Right atrium auricular region (tissue), 2 donors: Measurements from ENCODE around the gene LRP6. TPM values are rescaled to one million over a fixed set of nuclear protein-coding genes. Genes with fewer than 3 reads are reported as not detected.

Experiments used
- DNase-seq: peaks from one replicate; pipeline ENCODE4 v3.0.0-alpha.2; 2019; ENCODE audit warnings: low spot score
- H3K27ac ChIP-seq, 2 donors: fragments of 200-600 bp; sonication (generic); 1 replicate in 1 of 2; 2 replicates in 1 of 2; pipeline ENCODE4 v1.5.1; 2016 to 2019
- H3K27me3 ChIP-seq, 2 donors: fragments of 200-600 bp; sonication (generic); one replicate each; pipeline versions ENCODE4 v1.5.1 to v1.6.0; 2017 to 2019
- H3K36me3 ChIP-seq: fragments of 200-600 bp; sonication (generic); one replicate; pipeline ENCODE4 v1.5.1; 2016
- H3K4me1 ChIP-seq, 2 donors: fragments of 200-600 bp; sonication (generic); one replicate each; pipeline versions ENCODE4 v1.5.1 to v1.6.0; 2017 to 2019
- H3K4me3 ChIP-seq, 2 donors: fragments of 200-600 bp; sonication (generic); 1 replicate in 1 of 2; 2 replicates in 1 of 2; pipeline ENCODE4 v1.5.1; 2017 to 2019; ENCODE audit warnings: mild to moderate bottlenecking in 1 of 2, moderate library complexity in 1 of 2
- H3K9me3 ChIP-seq, 2 donors: fragments of 200-600 bp; sonication (generic); one replicate each; pipeline ENCODE4 v1.5.1; 2019
- total RNA-seq, 2 donors: library from RNA; depleted of rRNA; stranded (reverse); fragments of >200 nt; gene quantifications; one replicate each; pipeline ENCODE4 v1.1.0, GENCODE V29; 2016
- TF ChIP-seq, protein P1 (sequence below), 2 donors: fragments of 200-600 bp; sonication (generic); IDR thresholded peaks; one replicate each; pipeline ENCODE4 v1.5.1; 2019; ENCODE audit warnings: antibody characterized with exemption in 2 of 2

The LRP6 gene
- total RNA-seq, 2 donors from 2014 or later, result 16.5 to 21.3 TPM

DNA sequence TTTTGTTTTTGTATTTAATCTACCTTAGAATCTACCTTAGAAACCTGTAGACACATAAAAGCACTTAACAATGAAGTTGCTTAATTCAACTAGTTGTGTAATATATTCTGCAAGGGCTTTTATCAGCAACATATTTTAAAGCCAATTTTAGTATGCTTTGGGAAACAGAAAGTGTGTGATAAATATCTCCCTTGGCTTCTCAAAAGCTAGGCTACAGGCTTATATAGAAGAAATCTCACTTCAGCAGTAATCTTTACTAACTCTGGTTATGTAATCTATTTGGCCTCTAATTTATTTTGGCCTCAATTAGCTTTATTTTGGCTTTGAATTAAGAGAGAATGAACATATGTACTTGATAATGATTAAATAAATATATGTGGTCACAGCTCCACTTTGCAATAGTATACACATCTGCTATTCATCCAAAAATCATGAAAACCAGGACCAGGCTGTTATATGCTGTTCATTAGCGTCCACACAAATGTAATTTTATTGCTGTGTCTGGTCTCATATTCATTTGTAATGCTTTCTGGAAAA, 37.2 kb downstream of the LRP6 start:
- Histone ChIP-seq H3K27ac (no peak overlapping the region), H3K9me3 (peaks cover 0 to 11% of the 10 kb centered on the region in 2 donors), H3K4me3 (no peak overlapping the region), H3K4me1 (peaks cover 0 to 6% of the 10 kb centered on the region in 2 donors), H3K27me3 (no peaks in the 10 kb centered on the region), H3K36me3 (no peaks in the 10 kb centered on the region)
- TF ChIP-seq, protein P1, sequence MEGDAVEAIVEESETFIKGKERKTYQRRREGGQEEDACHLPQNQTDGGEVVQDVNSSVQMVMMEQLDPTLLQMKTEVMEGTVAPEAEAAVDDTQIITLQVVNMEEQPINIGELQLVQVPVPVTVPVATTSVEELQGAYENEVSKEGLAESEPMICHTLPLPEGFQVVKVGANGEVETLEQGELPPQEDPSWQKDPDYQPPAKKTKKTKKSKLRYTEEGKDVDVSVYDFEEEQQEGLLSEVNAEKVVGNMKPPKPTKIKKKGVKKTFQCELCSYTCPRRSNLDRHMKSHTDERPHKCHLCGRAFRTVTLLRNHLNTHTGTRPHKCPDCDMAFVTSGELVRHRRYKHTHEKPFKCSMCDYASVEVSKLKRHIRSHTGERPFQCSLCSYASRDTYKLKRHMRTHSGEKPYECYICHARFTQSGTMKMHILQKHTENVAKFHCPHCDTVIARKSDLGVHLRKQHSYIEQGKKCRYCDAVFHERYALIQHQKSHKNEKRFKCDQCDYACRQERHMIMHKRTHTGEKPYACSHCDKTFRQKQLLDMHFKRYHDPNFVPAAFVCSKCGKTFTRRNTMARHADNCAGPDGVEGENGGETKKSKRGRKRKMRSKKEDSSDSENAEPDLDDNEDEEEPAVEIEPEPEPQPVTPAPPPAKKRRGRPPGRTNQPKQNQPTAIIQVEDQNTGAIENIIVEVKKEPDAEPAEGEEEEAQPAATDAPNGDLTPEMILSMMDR (IDR thresholded peaks at IDR 0.05), result no peak
- no peak for DNase-seq

DNA sequence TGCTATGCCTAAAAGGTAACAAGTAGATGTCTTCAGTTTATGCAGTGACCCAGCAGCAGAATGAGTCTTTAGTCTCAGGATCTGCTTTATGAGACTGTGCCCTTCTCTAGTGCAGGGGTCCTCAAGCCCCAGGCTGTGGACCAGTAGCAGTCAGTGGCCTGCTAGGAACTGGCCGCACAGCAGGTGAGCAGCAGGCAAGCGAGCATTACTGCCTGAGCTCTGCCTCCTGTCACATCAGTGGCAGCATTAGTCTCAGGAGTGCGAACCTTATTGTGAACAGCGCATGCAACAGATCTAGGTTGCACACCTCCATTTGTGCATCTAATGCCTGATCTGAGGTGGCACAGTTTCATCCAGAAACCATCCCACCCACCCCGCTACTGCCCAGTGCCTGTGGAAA, 38.4 kb downstream of the LRP6 start:
- H3K27ac ChIP-seq, result no peak overlapping the region
- peaks cover 0 to 11% of the 10 kb centered on the region in 2 donors for H3K9me3 ChIP-seq
- H3K4me1 ChIP-seq, result peaks cover 0 to 6% of the 10 kb centered on the region in 2 donors
- H3K4me3 ChIP-seq, result no peak overlapping the region
- TF ChIP-seq, protein P1 (IDR thresholded peaks at IDR 0.05), result no peak
- H3K27me3 ChIP-seq, result no peaks in the 10 kb centered on the region
- DNase-seq, result no peak
- H3K36me3 ChIP-seq, result no peaks in the 10 kb centered on the region

DNA sequence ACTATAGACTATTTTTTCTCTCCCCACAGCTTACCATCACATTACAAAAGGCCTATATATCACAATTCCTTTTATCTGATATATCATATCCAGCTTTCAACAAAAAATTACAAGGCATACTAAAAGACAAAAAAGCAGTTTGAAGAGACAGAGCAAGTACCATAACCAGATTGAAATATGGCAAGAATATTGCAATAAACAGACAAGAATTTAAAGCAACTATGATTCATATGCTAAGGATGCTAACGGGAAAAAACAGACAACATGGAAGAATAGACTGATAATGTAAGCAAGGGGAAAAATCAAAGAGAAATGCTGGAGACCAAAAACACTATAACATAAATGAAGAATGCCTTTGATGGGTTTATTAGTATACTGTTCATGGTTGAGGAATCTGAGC, 40.7 kb downstream of the LRP6 start:
- H3K36me3 ChIP-seq, result no peaks in the 10 kb centered on the region
- no peak for DNase-seq
- H3K27ac ChIP-seq, result no peak overlapping the region
- H3K27me3 ChIP-seq, result no peaks in the 10 kb centered on the region
- no peak overlapping the region for H3K4me3 ChIP-seq
- peaks cover 0 to 6% of the 10 kb centered on the region in 2 donors for H3K4me1 ChIP-seq
- TF ChIP-seq, protein P1 (IDR thresholded peaks at IDR 0.05), result no peak
- peaks cover 0 to 11% of the 10 kb centered on the region in 2 donors for H3K9me3 ChIP-seq

DNA sequence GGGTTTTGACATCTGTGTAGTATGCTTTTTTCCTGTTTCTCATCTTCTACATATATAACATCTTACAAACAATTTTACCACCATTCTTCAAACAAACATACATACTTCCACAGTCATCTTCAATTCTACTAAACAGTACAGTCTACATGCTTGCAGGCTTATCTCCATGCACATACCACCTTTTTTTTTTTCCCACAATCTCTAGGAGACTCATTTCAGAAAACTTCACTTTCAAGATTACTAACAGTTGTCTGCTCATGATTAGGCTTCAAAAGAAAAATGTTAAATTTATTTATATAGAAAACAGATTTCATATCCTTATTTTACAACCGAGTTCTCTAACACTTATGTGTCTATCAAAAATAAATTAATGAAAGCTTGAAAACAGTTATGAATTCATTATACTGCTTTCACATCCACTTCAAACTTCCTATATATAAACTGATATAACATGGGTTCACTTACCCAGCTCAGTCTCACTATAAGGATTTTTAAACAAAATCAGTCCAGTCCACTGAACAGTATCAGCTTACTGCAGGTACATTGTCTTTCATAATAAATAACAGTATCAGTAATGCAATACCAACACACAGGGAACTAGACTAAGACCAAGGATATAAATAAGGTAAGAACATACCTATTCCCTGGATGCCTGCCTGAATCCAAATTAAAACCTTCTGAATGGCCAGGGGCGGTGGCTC, 42.5 kb downstream of the LRP6 start:
- Histone ChIP-seq H3K9me3 (peaks cover 0 to 11% of the 10 kb centered on the region in 2 donors), H3K4me3 (no peak overlapping the region), H3K4me1 (peaks cover 0 to 6% of the 10 kb centered on the region in 2 donors), H3K36me3 (no peaks in the 10 kb centered on the region), H3K27me3 (no peaks in the 10 kb centered on the region), H3K27ac (no peak overlapping the region)
- no peak for DNase-seq
- TF ChIP-seq, protein P1 (IDR thresholded peaks at IDR 0.05), result no peak

DNA sequence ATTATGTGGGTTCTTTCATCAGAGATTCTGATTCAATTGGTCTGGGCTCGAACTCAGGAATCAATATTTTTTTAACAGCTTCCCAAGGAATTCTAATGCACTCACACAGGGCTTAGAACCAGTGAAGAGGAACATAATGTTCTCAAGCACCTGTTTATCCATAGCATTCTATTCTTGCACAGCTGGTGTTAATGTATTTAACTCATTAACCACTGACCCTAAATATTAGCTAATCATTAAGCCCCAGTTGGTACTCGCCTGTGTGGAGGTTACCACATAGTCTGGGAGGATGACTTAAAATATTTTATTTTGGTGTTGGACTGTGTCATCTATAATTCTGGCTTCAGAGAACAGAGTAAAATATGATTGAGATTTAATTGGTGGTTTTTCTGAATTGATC, 45.3 kb downstream of the LRP6 start:
- no peak for DNase-seq
- H3K36me3 ChIP-seq, result no peaks in the 10 kb centered on the region
- H3K27me3 ChIP-seq, result no peaks in the 10 kb centered on the region
- peaks cover 0 to 8% of the 10 kb centered on the region in 2 donors for H3K9me3 ChIP-seq
- no peak overlapping the region for H3K4me3 ChIP-seq
- peaks cover 0 to 11% of the 10 kb centered on the region in 2 donors for H3K4me1 ChIP-seq
- no peak overlapping the region for H3K27ac ChIP-seq
- TF ChIP-seq, protein P1 (IDR thresholded peaks at IDR 0.05), result no peak
